Activated CD4-positive, alpha-beta T cell treated with anti-CD3 and anti-CD28 coated beads, Interleukin-2, amount 10 ng/mL, durations not matched to agents 7 days and 5 days (primary cell): ENCODE results near the gene UGT2B10. TPM values are rescaled to one million over a fixed set of nuclear protein-coding genes. Genes with fewer than 3 reads are reported as not detected.

Experiments
- CTCF ChIA-PET: fragments of 350-600 bp; sonication (Branson Sonifier 250); formaldehyde crosslinking; loops from one replicate; lab custom pipeline; 2021; ENCODE audit warnings: antibody characterized with exemption; lab: Charles Lee
- POLR2A ChIA-PET: fragments of 350-600 bp; sonication (Branson Sonifier 250); formaldehyde crosslinking; loops from one replicate; lab custom pipeline; 2021; ENCODE audit warnings: antibody characterized with exemption; lab: Charles Lee
- DNase-seq: peaks from one replicate; pipeline ENCODE4 v3.0.0-alpha.2; 2020
- H3K27ac Mint-ChIP-seq: one replicate; pipeline ENCODE4 v1.8.0; 2021; ENCODE audit warnings: mild to moderate bottlenecking, moderate library complexity, mixed read lengths
- H3K27me3 Mint-ChIP-seq: one replicate; pipeline ENCODE4 v1.8.0; 2021; ENCODE audit warnings: mixed read lengths
- H3K36me3 Mint-ChIP-seq: one replicate; pipeline ENCODE4 v1.8.0; 2021; ENCODE audit warnings: low read depth, mixed read lengths
- H3K4me1 Mint-ChIP-seq: one replicate; pipeline ENCODE4 v1.8.0; 2021; ENCODE audit warnings: mixed read lengths
- H3K4me3 Mint-ChIP-seq: one replicate; pipeline ENCODE4 v1.8.0; 2021; ENCODE audit warnings: mild to moderate bottlenecking, moderate library complexity, mixed read lengths
- H3K9me3 Mint-ChIP-seq: one replicate; pipeline ENCODE4 v1.8.0; 2021; ENCODE audit warnings: mixed read lengths
- total RNA-seq, 2 experiments: library from RNA; stranded (reverse); gene quantifications; one replicate each; pipeline ENCODE4 v1.2.3, GENCODE V29; 2021

UGT2B10 gene
- total RNA-seq, 2 experiments from 2014 or later = not detected

DNA sequence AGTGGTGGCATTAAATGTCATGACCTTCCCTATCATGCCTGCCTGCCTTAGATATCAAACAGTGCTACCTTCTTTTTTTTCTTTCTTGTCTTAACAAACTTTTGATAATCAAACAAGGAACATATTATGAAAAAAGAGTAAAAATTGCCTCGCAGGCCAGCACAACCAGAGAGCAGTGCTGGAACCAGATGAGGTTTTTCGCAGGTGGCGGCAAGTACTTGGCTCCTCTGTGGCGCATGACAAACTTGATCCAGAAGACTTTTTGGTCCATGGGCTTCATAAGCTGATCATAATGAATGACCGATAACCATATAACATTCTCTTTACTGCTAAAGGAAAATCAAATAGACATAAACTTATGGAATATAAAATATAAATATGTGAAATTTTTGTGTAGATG, 61.8 kb downstream of the UGT2B10 start:
- Mint-ChIP-seq H3K27ac (no peak overlapping the region), H3K4me3 (no peak overlapping the region), H3K4me1 (no peaks in the 10 kb centered on the region), H3K36me3 (no peaks in the 10 kb centered on the region), H3K27me3 (no peaks in the 10 kb centered on the region), H3K9me3 (no peaks in the 10 kb centered on the region)
- no peak for DNase-seq
- CTCF ChIA-PET = interaction anchor here (0.6 kb wide), 1 partner anchor 1003 kb away, joined by 3 read pairs; no protein-coding TSS in a partner anchor
- POLR2A ChIA-PET = interaction anchor here (0.6 kb wide), 1 partner anchor 519 kb away, joined by 4 read pairs; no protein-coding TSS in a partner anchor

DNA sequence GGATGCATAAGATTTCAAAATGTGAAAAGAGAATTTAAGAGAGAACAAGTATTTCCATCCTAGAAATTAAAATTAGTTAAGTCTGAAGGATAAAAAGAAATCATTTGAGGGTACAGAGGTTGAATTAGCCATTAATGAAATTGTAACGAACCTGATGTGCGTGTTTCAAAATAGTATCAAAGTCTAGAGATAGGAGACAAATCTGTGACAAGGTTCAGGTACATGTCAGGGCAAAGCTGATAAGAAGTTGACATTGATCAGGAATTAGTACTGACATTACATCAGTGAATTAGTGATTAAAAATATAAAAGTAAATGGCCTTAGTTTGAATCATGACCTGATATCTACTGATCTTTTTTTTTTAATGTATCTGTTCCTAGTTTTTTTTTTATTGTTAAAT, 62.3 kb downstream of the UGT2B10 start:
- no peak overlapping the region for H3K4me3 Mint-ChIP-seq
- H3K4me1 Mint-ChIP-seq = no peaks in the 10 kb centered on the region
- H3K9me3 Mint-ChIP-seq = no peaks in the 10 kb centered on the region
- CTCF ChIA-PET = interaction anchor here (0.6 kb wide), 1 partner anchor 1003 kb away, joined by 3 read pairs; no protein-coding TSS in a partner anchor
- no peak overlapping the region for H3K27ac Mint-ChIP-seq
- DNase-seq = no peak
- no peaks in the 10 kb centered on the region for H3K27me3 Mint-ChIP-seq
- POLR2A ChIA-PET = interaction anchor here (0.6 kb wide), 1 partner anchor 520 kb away, joined by 4 read pairs; no protein-coding TSS in a partner anchor
- no peaks in the 10 kb centered on the region for H3K36me3 Mint-ChIP-seq

Other genes with a start within 250 kb of the UGT2B10 start
- gene UGT2B17, start 239.7 kb upstream of the UGT2B10 start, total RNA-seq = not detected
- gene UGT2B15, start 145.3 kb upstream of the UGT2B10 start, total RNA-seq = not detected
- not detected for gene UGT2A3, start 135.8 kb downstream of the UGT2B10 start, total RNA-seq